PC-3 (cell line): ENCODE data around the gene GLRA3.

Experiments
- CTCF ChIP-seq: fragments of 300-600 bp; sonication (generic); conservative IDR thresholded peaks from 2 replicates; pipeline ENCODE4 v1.5.1; 2017; ENCODE audit warnings: antibody characterized with exemption, low read depth, mild to moderate bottlenecking, low read length
- EZH2 ChIP-seq: fragments of 300-600 bp; sonication (generic); IDR thresholded peaks from one replicate; pipeline ENCODE4 v1.6.1; 2017; ENCODE audit warnings: antibody characterized with exemption, mild to moderate bottlenecking, low read length; ENCODE audit not compliant: unreplicated experiment
- EZH2phosphoT487 ChIP-seq: fragments of 300-600 bp; sonication (generic); IDR thresholded peaks from 2 replicates; pipeline ENCODE4 v1.6.1; 2018; ENCODE audit warnings: mild to moderate bottlenecking, antibody characterized with exemption, low read length, borderline replicate concordance

- TF ChIP-seq CTCF (no peak), EZH2 (no peak), EZH2phosphoT487 (no peak)
Measured at GRCh38 chr4:174593701-174594100, 235.3 kb downstream of the GLRA3 start.
